GM21423 (cell line): ENCODE measurements around the gene FOXP2.
"Not testable (repeated sequence)": the region's sequence is repeated elsewhere in the genome, so short reads cannot be mapped to it uniquely, and the experiment has no call there.

Experiments
- ATAC-seq: cut with Tn5 transposase; IDR thresholded peaks from one replicate; pipeline ENCODE4 v1.9.1; 2021; ENCODE audit warnings: mild to moderate bottlenecking, moderate library complexity; ENCODE audit not compliant: unreplicated experiment

The FOXP2 gene

GRCh38 chr7:114488696-114489095, 74.1 kb downstream of the FOXP2 start:
- ATAC-seq: no peak

GRCh38 chr7:114497491-114497890, 82.9 kb downstream of the FOXP2 start:
- not testable (repeated sequence) for ATAC-seq

- ATAC-seq: no peak
Observed at GRCh38 chr7:114502454-114503254, 88.0 kb downstream of the FOXP2 start.

- no peak for ATAC-seq
Observed at GRCh38 chr7:114504586-114504985, 90.0 kb downstream of the FOXP2 start.

GRCh38 chr7:114507381-114507780, 92.8 kb downstream of the FOXP2 start:
- ATAC-seq: no peak

GRCh38 chr7:114508086-114508485, 93.5 kb downstream of the FOXP2 start:
- ATAC-seq: no peak

- not testable (repeated sequence) for ATAC-seq
Observed at GRCh38 chr7:114510824-114511223, 96.2 kb downstream of the FOXP2 start.

- no peak for ATAC-seq
Observed at GRCh38 chr7:114519240-114519639, 104.6 kb downstream of the FOXP2 start.

GRCh38 chr7:114522081-114522480, 107.5 kb downstream of the FOXP2 start:
- no peak for ATAC-seq

- ATAC-seq: no peak
Observed at GRCh38 chr7:114527589-114527988, 113.0 kb downstream of the FOXP2 start.

GRCh38 chr7:114530057-114530611, 115.5 kb downstream of the FOXP2 start:
- ATAC-seq: no peak

- ATAC-seq: no peak
Observed at GRCh38 chr7:114531326-114531725, 116.7 kb downstream of the FOXP2 start.

GRCh38 chr7:114533131-114533530, 118.5 kb downstream of the FOXP2 start:
- no peak for ATAC-seq

- ATAC-seq: no peak
Observed at GRCh38 chr7:114534953-114535352, 120.3 kb downstream of the FOXP2 start.

- no peak for ATAC-seq
Observed at GRCh38 chr7:114539575-114539974, 125.0 kb downstream of the FOXP2 start.

GRCh38 chr7:114540291-114540690, 125.7 kb downstream of the FOXP2 start:
- ATAC-seq: no peak

GRCh38 chr7:114547346-114547745, 132.7 kb downstream of the FOXP2 start:
- not testable (repeated sequence) for ATAC-seq

- ATAC-seq: no peak
Observed at GRCh38 chr7:114548081-114548980, 133.7 kb downstream of the FOXP2 start.

- peak; percentile 78 for ATAC-seq
Observed at GRCh38 chr7:114554781-114555537, 140.3 kb downstream of the FOXP2 start.

GRCh38 chr7:114567416-114567815, 152.8 kb downstream of the FOXP2 start:
- ATAC-seq: no peak

- no peak for ATAC-seq
Observed at GRCh38 chr7:114569220-114569619, 154.6 kb downstream of the FOXP2 start.
